Heart right ventricle (tissue), 16 donors: ENCODE results near the gene BZW1. TPM values are rescaled to one million over a fixed set of nuclear protein-coding genes. Genes with fewer than 3 reads are reported as not detected.
A peak's percentile ranks its signal among the peaks of the same experiment; 100 is the strongest.

Experiments
- ATAC-seq, 8 donors: fragments of 200-7000 bp; cut with Tn5 transposase; one replicate each; pipeline ENCODE4 v1.9.1; 2020; ENCODE audit warnings: mild to moderate bottlenecking in 8 of 8, moderate library complexity in 8 of 8, moderate number of reproducible peaks in 1 of 8
- DNase-seq, 2 donors: peaks; one replicate each; pipeline ENCODE4 v3.0.0-alpha.2; 2020
- H3K27ac ChIP-seq, 10 donors: fragments of 200-600 bp; sonication (generic) in 2 of 10; one replicate each; pipeline versions ENCODE4 v1.5.0 to v1.8.0; 2020 to 2022; ENCODE audit warnings: mild to moderate bottlenecking in 3 of 10
- H3K27me3 ChIP-seq, 7 donors: fragments of 200-600 bp; one replicate each; pipeline ENCODE4 v1.8.0; 2021 to 2022; ENCODE audit warnings: mild to moderate bottlenecking in 2 of 7
- H3K36me3 ChIP-seq, 9 donors: fragments of 200-600 bp; sonication (generic) in 1 of 9; one replicate each; pipeline versions ENCODE4 v1.5.0 to v1.8.0; 2020 to 2022; ENCODE audit warnings: mild to moderate bottlenecking in 2 of 9
- H3K4me1 ChIP-seq, 9 donors: fragments of 200-600 bp; sonication (generic) in 1 of 9; one replicate each; pipeline versions ENCODE4 v1.5.0 to v1.8.0; 2020 to 2022; ENCODE audit warnings: mild to moderate bottlenecking in 4 of 9
- H3K4me3 ChIP-seq, 10 donors: fragments of 200-600 bp; sonication (generic) in 2 of 10; one replicate each; pipeline versions ENCODE4 v1.5.0 to v1.8.0; 2020 to 2022; ENCODE audit warnings: mild to moderate bottlenecking in 7 of 10, moderate library complexity in 2 of 10
- H3K9me3 ChIP-seq, 11 donors: fragments of 200-600 bp in 10 of 11; sonication (generic) in 2 of 11; one replicate each; pipeline versions ENCODE4 v1.5.0 to v1.8.0; 2013 to 2022; ENCODE audit warnings: mild to moderate bottlenecking in 2 of 11, control low read depth in 1 of 11, moderate library complexity in 1 of 11
- CTCF ChIP-seq, 9 donors: fragments of 200-600 bp; sonication (generic) in 2 of 9; IDR thresholded peaks; one replicate each; pipeline versions ENCODE4 v1.5.0 to v1.8.0; 2021 to 2022; ENCODE audit warnings: antibody characterized with exemption in 9 of 9, mild to moderate bottlenecking in 5 of 9, moderate library complexity in 1 of 9
- WGBS, 2 donors: extraction: QIAGEN DNeasy Blood & Tissue Kit; methylation state at CpG; one replicate each; pipeline ENCODE4 v1.1.7; 2013; ENCODE audit warnings: inconsistent platforms in 1 of 2; 5-methylcytosine and 5-hydroxymethylcytosine counted together
- intact Hi-C, 10 donors: fragments of 100-400 bp; cut with DNase I; formaldehyde crosslinking; loops; one replicate each; pipeline versions ENCODE4 v1.11.1 to v1.14.2; 2022
- polyA plus RNA-seq, 2 donors: library from polyadenylated mRNA; stranded (reverse); fragments of 200-250 nt; gene quantifications; one replicate each; pipeline ENCODE4 v1.2.3, GENCODE V29; 2013
- total RNA-seq, 10 donors: library from RNA; stranded (reverse); fragmentation: NEBNext Ultra II Directional in 3 of 10; extraction: Animal tissue kit (Norgen Biotek cat#: 25700) in 3 of 10; gene quantifications; one replicate each; pipeline versions ENCODE4 v1.2.1 to v1.2.4, GENCODE V29; 2021 to 2023
- donor health status: Arrhythmogenic right ventricular cardiomyopathy.
- donor health status: ischemic (EF 13 %, LVEDD 7.1; RV severe dilation, severe dysfunction).
- donor health status: healthy with polysubstance abuse.
- donor health status: DM: no; HTN: yes; CAD: no.
- donor health status: DM: no; HTN: no; CAD: no.
- donor health status: ischemic (EF 25% LVEDD 6.9; RV normal size, moderate dysfunction).
- donor health status: ischemic (EF 25% LVEDD 5.7; RV mildly dilated, moderate dysfunction).
- donor health status: healthy.
- donor health status: DM: yes; HTN: yes; CAD: no.
- donor health status: Ischemic cardiomyopathy.
- donor health status: ischemic (EF 35%, LVEDD 5.7; RV mildly dilated, moderate dysfunction).
- donor health status: nonischemic (EF 11% LVEDD 7.7; RV severe dilation, severe dysfunction).
- donor health status: DM: yes; HTN: yes; CAD: no.
- donor health status: PGD.
- donor health status: ischemic (EF 29% LVEDD 5.4; RV normal size, mild dysfunction).
- donor health status: nonischemic (EF 23%, LVEDD 6.1; RV moderate dilation, normal function).

The BZW1 gene
- total and polyA plus RNA-seq, 12 donors = 15.4 to 133 (median 77.0) TPM

DNA sequence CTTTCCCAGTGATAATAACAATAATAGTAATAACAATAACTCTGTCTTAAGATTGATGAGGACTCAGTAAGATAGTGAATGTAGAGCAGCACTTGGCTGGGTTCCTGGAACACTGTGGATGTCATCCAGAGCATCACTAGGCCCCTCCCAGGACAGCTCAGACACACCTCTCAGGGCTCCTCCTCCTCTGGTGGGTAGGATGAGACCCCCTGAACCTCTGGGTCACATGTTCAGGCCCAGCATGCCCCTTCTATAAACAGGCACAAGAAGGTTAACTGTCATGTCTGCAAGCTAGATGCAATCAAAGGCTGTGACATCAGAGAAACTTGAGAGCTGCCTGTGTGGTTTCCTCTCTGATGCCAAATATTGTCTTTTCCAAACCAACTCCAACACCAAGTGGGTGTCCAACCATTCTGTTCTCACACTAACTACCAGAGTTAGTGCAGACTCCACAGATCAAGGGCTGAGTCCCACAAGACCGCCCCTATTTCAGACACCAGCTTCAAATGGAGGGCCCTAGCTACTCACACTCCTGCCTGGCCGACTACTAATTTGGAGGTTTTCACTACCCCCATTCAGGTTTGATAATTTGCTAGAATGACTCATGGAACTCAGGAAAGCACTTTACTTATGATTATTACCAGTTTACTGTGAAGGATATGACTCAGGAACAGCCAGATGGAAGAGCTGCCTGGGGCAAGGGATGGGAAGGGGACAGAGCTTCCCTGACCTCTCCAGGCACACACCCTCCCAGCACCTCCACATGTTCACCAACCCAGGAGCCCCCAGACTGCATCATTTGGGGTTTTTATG is 46.4 kb upstream of the BZW1 start:
- DNase-seq (no peak), ATAC-seq (peak in 5 of 8 donors; percentile 48 to 58 (median 54))
- no peak overlapping the region for H3K4me3 ChIP-seq
- H3K27ac ChIP-seq = peak overlapping the region in 5 of 10 donors; percentile 13 to 77 (median 26)
- intact Hi-C loops = no loop called here
- peaks cover 0 to 24% (median 14%) of the 10 kb centered on the region in 9 donors for H3K4me1 ChIP-seq
- no peaks in the 10 kb centered on the region for H3K27me3 ChIP-seq
- no peak for TF ChIP-seq CTCF (IDR thresholded peaks at IDR 0.05)
- no peaks in the 10 kb centered on the region for H3K9me3 ChIP-seq
- H3K36me3 ChIP-seq = no peaks in the 10 kb centered on the region
- 78 to 81% methylated on average over 2 of the region's 2 CpGs for WGBS, 2 donors

- intact Hi-C loops = no loop called here
- peak overlapping the region in 5 of 10 donors; percentile 10 to 77 (median 26) for H3K27ac ChIP-seq
- H3K4me1 ChIP-seq = peaks cover 0 to 24% (median 14%) of the 10 kb centered on the region in 9 donors
- no peaks in the 10 kb centered on the region for H3K27me3 ChIP-seq
- ATAC-seq = peak; percentile 69 to 95 (median 89)
- 85 to 87% methylated on average over 8 of the region's 8 CpGs for WGBS, 2 donors
- no peaks in the 10 kb centered on the region for H3K9me3 ChIP-seq
- DNase-seq = peak in 1 of 2 donors; percentile 17
- H3K36me3 ChIP-seq = no peaks in the 10 kb centered on the region
- H3K4me3 ChIP-seq = no peak overlapping the region
- TF ChIP-seq CTCF (IDR thresholded peaks at IDR 0.05) = no peak
These were observed 45.6 kb upstream of the BZW1 start for GRCh38 chr2:200765995-200766660.

DNA sequence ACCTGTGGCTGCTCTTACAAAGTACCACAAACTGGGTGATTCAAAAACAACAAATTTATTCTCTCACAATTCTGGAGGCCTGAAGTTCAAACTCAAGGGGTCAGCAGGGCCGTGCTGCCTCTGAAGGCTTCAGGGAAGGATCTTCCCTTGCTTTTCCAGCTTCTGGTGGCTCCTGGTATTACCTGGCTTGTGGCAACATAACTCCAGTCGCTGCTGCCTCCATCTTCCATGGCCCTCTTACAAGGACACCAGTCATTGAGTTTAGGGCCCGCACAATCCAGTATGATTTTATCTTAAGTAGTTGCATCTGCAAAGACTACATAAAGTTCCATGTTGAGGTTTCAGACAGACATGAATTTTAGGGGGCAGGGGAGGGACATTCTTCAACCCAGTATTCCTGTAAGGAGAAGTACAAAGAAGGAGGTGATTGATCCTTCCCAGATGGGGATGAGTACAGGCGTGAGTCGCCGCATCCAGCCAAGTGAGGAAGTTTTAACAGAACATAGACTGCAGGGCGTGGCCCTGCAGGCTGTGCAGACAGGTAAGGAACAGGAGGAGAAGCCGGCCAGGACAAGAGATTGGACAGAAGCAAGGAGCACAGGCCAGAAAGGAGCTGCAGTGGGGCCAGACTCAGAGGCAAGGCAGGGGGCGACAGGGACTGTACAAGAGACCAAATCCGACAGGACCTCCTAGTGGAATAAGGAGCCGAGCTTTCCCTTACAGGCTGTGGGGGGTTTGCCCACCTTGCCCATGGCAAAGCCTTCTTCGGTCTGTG is 44.4 kb upstream of the BZW1 start:
- Histone ChIP-seq H3K4me1 (peaks cover 0 to 24% (median 14%) of the 10 kb centered on the region in 9 donors), H3K36me3 (no peaks in the 10 kb centered on the region), H3K27ac (peak overlapping the region in 1 of 10 donors; percentile 34), H3K9me3 (no peaks in the 10 kb centered on the region), H3K27me3 (no peaks in the 10 kb centered on the region), H3K4me3 (no peak overlapping the region)
- no peak for TF ChIP-seq CTCF (IDR thresholded peaks at IDR 0.05)
- 79 to 87% methylated on average over 12 of the region's 12 CpGs for WGBS, 2 donors
- DNase-seq = no peak
- no peak for ATAC-seq
- intact Hi-C loops = no loop called here

- ATAC-seq = no peak
- no peak overlapping the region for H3K27ac ChIP-seq
- peaks cover 0 to 10% (median 0%) of the 10 kb centered on the region in 11 donors for H3K9me3 ChIP-seq
- no peaks in the 10 kb centered on the region for H3K27me3 ChIP-seq
- TF ChIP-seq CTCF (IDR thresholded peaks at IDR 0.05) = no peak
- WGBS, 2 donors = 82 to 88% methylated on average over 6 of the region's 6 CpGs
- H3K4me3 ChIP-seq = no peak overlapping the region
- H3K4me1 ChIP-seq = peaks cover 0 to 10% (median 4%) of the 10 kb centered on the region in 9 donors
- intact Hi-C loops = no loop called here
- DNase-seq = no peak
- H3K36me3 ChIP-seq = no peaks in the 10 kb centered on the region
These were observed 40.9 kb upstream of the BZW1 start for GRCh38 chr2:200770847-200771246.
